Kidney (tissue), 14 donors: ENCODE measurements around the gene CEP95. TPM values are rescaled to one million over a fixed set of nuclear protein-coding genes. Genes with fewer than 3 reads are reported as not detected.

Experiments used
- DNase-seq, 5 donors: peaks; one replicate each; pipeline ENCODE4 v3.0.0-alpha.2; 2013 to 2020
- FAIRE-seq: peaks from 2 replicates; lab custom pipeline; 2012; peaks lifted over from hg19 to GRCh38; lab: Jason Lieb, UNC
- H3K27ac ChIP-seq, 2 donors: one replicate each; pipeline ENCODE4 v1.7.0; 2013; ENCODE audit warnings: low read depth in 2 of 2, low read length in 2 of 2, inconsistent platforms in 1 of 2
- H3K27me3 ChIP-seq: one replicate; pipeline ENCODE4 v1.7.1; 2013; ENCODE audit warnings: low read length, inconsistent platforms; ENCODE audit not compliant: control insufficient read depth, insufficient read depth
- H3K36me3 ChIP-seq, 3 donors: one replicate each; pipeline versions ENCODE4 v1.7.0 to v1.7.1; 2013; ENCODE audit warnings: low read length in 3 of 3, control low read depth in 1 of 3, inconsistent platforms in 1 of 3; ENCODE audit not compliant: insufficient read depth in 3 of 3, control insufficient read depth in 2 of 3
- H3K4me1 ChIP-seq, 3 donors: one replicate each; pipeline versions ENCODE4 v1.7.0 to v1.7.1; 2013; ENCODE audit warnings: low read length in 3 of 3, inconsistent platforms in 1 of 3, low read depth in 1 of 3; ENCODE audit not compliant: control insufficient read depth in 2 of 3, insufficient read depth in 2 of 3
- H3K4me3 ChIP-seq, 3 donors: one replicate each; pipeline versions ENCODE4 v1.7.0 to v1.8.1; 2013; ENCODE audit warnings: low read length in 3 of 3, control low read depth in 1 of 3, inconsistent platforms in 1 of 3
- H3K9ac ChIP-seq, 3 donors: one replicate each; pipeline versions ENCODE4 v1.7.0 to v1.7.1; 2013; ENCODE audit warnings: low read length in 3 of 3, control low read depth in 1 of 3, inconsistent platforms in 1 of 3
- H3K9me3 ChIP-seq, 3 donors: one replicate each; pipeline versions ENCODE4 v1.7.0 to v1.7.1; 2013; ENCODE audit warnings: low read length in 3 of 3, control low read depth in 1 of 3, inconsistent platforms in 1 of 3; ENCODE audit not compliant: control insufficient read depth in 2 of 3, insufficient read depth in 1 of 3
- CTCF ChIP-seq: IDR thresholded peaks from 3 replicates; pipeline ENCODE4 v1.5.1; 2012; ENCODE audit warnings: mild to moderate bottlenecking, moderate library complexity, borderline replicate concordance; ENCODE audit not compliant: insufficient read depth; ENCODE audit errors: extremely low read depth
- intact Hi-C: fragments of 100-400 bp; cut with DNase I; formaldehyde crosslinking; loops from one replicate; pipeline ENCODE4 v1.11.1; 2022
- polyA plus RNA-seq: library from polyadenylated mRNA; stranded (reverse); fragments of 350-450 nt; fragmentation: Illumina TruSeq; extraction: RNeasy Lipid Tissue Mini Kit (QIAGEN cat#74804); gene quantifications from one replicate; pipeline ENCODE4 v1.2.3, GENCODE V29; 2014; ENCODE audit warnings: low read depth, low replicate concordance; ENCODE audit not compliant: insufficient read depth
- total RNA-seq: library from RNA; stranded (reverse); fragmentation: NEBNext Ultra II Directional; extraction: Animal tissue kit (Norgen Biotek cat#: 25700); gene quantifications from one replicate; pipeline ENCODE4 v1.2.1, GENCODE V29; 2021
- donor health status: control.
- donor health status: control.
- donor health status: control.
- donor health status: control.
- donor health status: control.
- donor health status: DM: yes; HTN: yes; CAD: no.
- donor health status: Normal renal cell carcinoma (clear cell type).

Gene CEP95
- total and polyA plus RNA-seq, 2 donors from 2014 or later = 25.3 to 49.3 TPM

- FAIRE-seq (no peak), DNase-seq (no peak)
- no peaks in the 10 kb centered on the region for H3K4me1 ChIP-seq
- intact Hi-C loops = no loop called here
- no peaks in the 10 kb centered on the region for H3K27me3 ChIP-seq
- H3K27ac ChIP-seq = no peak overlapping the region
- peaks cover 4 to 12% (median 6%) of the 10 kb centered on the region in 3 donors for H3K36me3 ChIP-seq
- no peak for TF ChIP-seq CTCF
- no peak overlapping the region for H3K4me3 ChIP-seq
- no peaks in the 10 kb centered on the region for H3K9me3 ChIP-seq
- no peak overlapping the region for H3K9ac ChIP-seq
These were observed 22.4 kb upstream of the CEP95 start for GRCh38 chr17:64484380-64484779.

DNA sequence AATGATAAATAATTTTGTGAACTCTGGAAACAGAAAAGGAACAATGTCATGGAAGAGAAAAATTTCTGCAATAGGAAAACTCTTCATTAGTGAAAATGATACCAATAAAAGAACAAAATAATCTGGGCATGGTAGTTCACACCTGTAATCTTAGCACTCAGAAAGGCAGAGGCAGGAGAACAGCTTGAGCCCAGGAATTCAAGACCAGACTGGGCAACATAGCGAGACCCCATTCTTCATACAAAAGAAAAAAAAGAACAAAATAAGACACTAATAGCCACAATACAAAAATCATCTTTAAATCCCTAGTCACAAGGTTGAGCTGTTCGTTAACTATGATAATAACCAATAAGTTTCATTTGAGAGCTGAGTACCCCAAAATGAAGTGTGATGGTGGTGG, 18.5 kb upstream of the CEP95 start:
- H3K9me3 ChIP-seq = no peaks in the 10 kb centered on the region
- no peak for TF ChIP-seq CTCF
- H3K36me3 ChIP-seq = peaks cover 11 to 28% (median 12%) of the 10 kb centered on the region in 3 donors
- H3K9ac ChIP-seq = no peak overlapping the region
- no peaks in the 10 kb centered on the region for H3K27me3 ChIP-seq
- no peak overlapping the region for H3K4me3 ChIP-seq
- intact Hi-C loops = no loop called here
- FAIRE-seq = no peak
- H3K27ac ChIP-seq = no peak overlapping the region
- no peaks in the 10 kb centered on the region for H3K4me1 ChIP-seq
- DNase-seq = no peak

GRCh38 chr17:64491034-64491860, 15.5 kb upstream of the CEP95 start:
- Histone ChIP-seq H3K27me3 (no peaks in the 10 kb centered on the region), H3K36me3 (peaks cover 5 to 22% (median 12%) of the 10 kb centered on the region in 3 donors), H3K9me3 (no peaks in the 10 kb centered on the region), H3K4me1 (peaks cover 0 to 3% (median 0%) of the 10 kb centered on the region in 3 donors), H3K27ac (no peak overlapping the region), H3K9ac (no peak overlapping the region), H3K4me3 (no peak overlapping the region)
- DNase-seq (no peak), FAIRE-seq (no peak)
- intact Hi-C loops = loop anchor here (10.0 kb wide), 1 partner anchor 66 kb away; no protein-coding TSS in a partner anchor
- TF ChIP-seq CTCF = peak; percentile 47
